Measurements from ENCODE around the gene VSTM2L.

The VSTM2L gene

DNA sequence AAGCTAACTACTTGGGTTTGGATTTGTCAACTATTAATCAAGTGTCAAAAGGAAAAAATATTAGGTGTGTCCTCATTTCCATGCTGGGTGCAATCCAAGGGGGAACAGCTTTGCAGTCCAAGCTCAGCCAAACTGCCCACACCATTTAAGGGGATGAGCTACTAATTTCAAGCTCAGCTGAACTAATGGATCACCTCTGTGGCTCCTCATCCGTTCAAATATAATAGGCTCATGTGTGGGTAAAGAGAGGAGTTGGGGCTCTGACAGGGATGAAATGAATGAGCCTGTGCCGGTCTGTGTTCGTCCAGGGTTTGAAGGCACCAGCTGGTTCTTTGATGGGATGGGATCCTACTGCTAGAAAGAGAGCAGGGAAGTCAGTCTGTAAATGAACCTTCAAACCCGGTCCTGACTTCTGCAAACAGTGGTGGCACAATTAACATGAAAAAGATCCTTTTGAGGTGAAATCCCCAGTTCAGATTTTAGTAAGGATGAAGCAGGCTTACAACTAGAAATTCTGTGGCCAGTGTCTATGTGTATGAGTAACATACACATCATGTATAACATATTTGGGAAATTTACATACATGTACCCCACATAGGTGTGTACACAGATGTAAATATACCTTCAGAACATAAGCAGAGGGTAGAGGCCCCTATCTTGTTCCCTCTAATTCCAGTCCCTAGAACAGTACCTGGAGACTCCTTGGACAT lies 88.4 kb downstream of the VSTM2L start:
- DNase-seq: no peak

DNA sequence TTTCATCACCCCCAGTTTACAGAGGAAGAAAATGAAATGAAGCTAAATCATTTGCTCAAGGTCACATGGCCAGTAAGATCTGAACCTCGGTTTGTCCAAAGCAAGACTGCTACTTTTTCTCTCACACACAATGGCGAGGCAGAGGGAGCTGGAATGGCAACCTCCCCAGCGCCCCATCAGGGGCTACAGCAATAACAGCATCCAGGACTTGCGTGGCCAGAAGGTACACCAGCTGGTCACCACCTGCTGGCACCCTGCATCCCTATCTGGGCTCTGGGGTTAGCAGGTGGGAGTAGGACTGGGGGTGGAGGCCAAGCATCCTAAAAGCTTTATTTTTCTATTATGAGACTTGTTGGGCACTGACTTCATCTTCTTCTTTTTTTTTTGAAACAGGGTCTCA lies 89.0 kb downstream of the VSTM2L start:
- no peak for DNase-seq

DNA sequence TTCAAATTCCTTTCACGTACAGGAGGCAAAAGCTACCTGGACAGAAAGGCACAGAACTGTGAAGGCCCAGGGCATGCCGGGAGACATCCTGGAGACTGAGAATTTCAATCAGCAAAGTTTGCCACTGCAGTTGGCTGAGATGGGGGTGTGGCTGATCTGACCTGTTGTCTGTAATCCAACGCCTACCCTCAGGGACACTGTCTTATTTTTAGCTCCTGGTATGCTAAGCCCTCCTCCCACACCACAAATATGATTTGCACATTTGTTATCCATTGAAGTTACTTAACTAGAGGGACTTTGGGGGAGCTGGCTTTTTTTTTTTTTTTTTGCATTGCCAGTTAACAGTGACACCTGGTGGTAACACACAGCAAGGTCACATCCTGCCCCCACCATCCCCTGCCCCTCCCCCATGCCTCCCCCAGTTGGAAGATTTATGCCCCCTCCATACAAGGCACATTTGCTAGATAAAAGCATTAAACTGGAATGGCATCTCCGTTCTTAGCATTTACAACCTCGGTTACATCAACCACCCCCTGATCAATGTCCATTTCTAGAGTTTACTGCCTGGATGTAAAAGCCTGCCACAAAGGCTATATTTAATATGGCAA lies 90.0 kb downstream of the VSTM2L start:
- no peak for DNase-seq

DNA sequence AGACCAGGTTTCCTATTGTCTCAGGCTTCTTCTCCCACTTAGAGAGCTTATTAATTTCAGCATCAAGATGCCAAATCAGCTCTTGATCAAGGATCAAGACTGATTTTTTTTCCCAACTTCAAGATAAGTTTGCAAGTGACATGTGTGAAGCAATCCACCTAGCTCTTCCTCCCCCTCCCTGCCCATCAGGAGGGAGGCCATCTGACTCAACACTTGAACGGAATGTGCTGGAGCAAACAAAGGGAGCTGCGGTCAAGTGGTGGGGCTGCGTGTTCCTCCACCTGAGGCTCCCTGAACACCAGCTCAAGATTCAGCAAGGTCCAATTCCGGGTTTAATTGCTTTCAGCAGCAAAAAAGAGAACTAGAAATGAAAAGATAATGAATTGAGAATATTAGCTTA lies 91.6 kb downstream of the VSTM2L start:
- DNase-seq: no peak

Measured in NCI-H1930 (cell line).